GM15510 (cell line): ENCODE measurements around the gene ADNP2.

ENCODE experiments used
- POLR2A ChIP-seq: IDR thresholded peaks from 3 replicates; pipeline ENCODE4 v1.6.1; 2011; ENCODE audit warnings: borderline replicate concordance; ENCODE audit not compliant: insufficient read length; ENCODE audit errors: extremely low read depth

Gene ADNP2

GRCh38 chr18:80154293-80154692 is 45.2 kb downstream of the ADNP2 start:
- TF ChIP-seq POLR2A = no peak

GRCh38 chr18:80157708-80158343 is 48.8 kb downstream of the ADNP2 start:
- TF ChIP-seq POLR2A = no peak

- TF ChIP-seq POLR2A = no peak
These were observed 49.3 kb downstream of the ADNP2 start for GRCh38 chr18:80158365-80158764.

- no peak for TF ChIP-seq POLR2A
These were observed 50.9 kb downstream of the ADNP2 start for GRCh38 chr18:80159713-80160636.

- no peak for TF ChIP-seq POLR2A
These were observed 52.8 kb downstream of the ADNP2 start for GRCh38 chr18:80161781-80162417.

GRCh38 chr18:80163183-80163582 is 54.1 kb downstream of the ADNP2 start:
- TF ChIP-seq POLR2A = no peak

- no peak for TF ChIP-seq POLR2A
These were observed 57.2 kb downstream of the ADNP2 start for GRCh38 chr18:80166240-80166639.

GRCh38 chr18:80166725-80167124 is 57.7 kb downstream of the ADNP2 start:
- TF ChIP-seq POLR2A = no peak

GRCh38 chr18:80167331-80167730 is 58.3 kb downstream of the ADNP2 start:
- no peak for TF ChIP-seq POLR2A

- no peak for TF ChIP-seq POLR2A
These were observed 58.9 kb downstream of the ADNP2 start for GRCh38 chr18:80167931-80168330.

GRCh38 chr18:80168346-80168745 is 59.3 kb downstream of the ADNP2 start:
- TF ChIP-seq POLR2A = no peak

- TF ChIP-seq POLR2A = no peak
These were observed 59.9 kb downstream of the ADNP2 start for GRCh38 chr18:80168982-80169381.

GRCh38 chr18:80169607-80170006 is 60.5 kb downstream of the ADNP2 start:
- no peak for TF ChIP-seq POLR2A

- TF ChIP-seq POLR2A = no peak
These were observed 61.5 kb downstream of the ADNP2 start for GRCh38 chr18:80170395-80171053.
